ENCODE measurements around the gene KANSL1.

Gene KANSL1

DNA sequence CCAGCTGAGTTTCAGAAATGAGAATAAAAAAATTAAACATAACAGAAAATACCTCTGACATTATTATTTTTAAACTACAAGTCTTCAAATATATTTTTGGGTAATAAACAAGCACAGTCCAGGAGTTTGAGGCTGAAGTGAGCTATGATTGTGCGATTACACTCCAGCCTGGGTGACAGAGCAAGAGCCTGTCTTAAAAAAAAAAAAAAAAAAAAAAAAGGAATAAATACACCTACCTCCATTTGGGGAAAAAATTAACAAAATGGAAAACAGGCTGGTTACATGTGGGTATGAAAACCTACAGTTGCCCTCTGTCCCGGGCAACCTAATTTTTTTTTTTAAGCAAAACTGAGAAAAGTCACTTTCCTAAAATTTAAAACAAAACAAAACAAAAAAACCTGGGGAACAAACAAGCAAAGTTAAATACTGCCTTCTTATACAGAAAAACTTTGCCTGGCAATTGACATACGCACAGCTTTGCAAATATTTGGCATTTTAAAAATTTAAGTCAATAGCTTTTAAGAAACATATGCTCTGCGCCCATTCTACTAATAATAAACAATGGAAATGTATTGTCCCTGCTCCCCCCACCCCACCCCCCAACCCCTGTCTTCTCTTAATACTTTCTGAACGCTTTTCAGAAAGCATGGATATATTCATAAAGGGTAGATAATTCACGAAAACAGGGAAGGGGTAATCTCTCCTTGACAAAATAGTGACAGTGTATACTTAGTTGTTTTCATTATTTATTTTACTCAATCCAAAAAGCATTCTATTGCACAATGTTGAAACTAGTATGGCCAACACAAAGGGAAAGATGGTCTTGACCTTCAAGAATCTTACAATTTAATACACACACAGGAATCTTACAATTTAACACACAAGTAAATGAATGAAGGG is 112.9 kb downstream of the KANSL1 start:
- TF ChIP-seq ZFX (IDR thresholded peaks at IDR 0.05), result no peak
- no peak overlapping the region for H3K27ac ChIP-seq

DNA sequence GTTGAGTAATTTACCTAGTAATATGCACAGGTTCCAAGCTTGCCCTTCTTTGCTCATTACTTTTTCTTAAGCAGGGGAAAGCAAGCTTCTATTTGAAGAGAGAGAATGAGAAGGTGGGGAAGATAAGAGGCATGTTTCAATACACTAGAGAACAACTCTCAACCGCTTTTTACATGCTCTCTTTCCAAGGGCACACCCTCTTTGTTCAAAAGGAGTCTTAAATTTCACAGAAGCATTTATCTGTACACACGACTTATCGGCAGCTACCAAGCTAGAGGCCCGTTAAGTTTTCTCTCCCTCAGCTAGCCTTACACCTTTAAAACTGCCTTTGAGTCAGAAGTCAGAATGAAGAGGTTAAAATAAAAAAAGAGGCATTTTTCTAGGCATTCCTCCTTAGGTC is 114.6 kb downstream of the KANSL1 start:
- TF ChIP-seq ZFX (IDR thresholded peaks at IDR 0.05), result no peak
- TF ChIP-seq, protein P1, sequence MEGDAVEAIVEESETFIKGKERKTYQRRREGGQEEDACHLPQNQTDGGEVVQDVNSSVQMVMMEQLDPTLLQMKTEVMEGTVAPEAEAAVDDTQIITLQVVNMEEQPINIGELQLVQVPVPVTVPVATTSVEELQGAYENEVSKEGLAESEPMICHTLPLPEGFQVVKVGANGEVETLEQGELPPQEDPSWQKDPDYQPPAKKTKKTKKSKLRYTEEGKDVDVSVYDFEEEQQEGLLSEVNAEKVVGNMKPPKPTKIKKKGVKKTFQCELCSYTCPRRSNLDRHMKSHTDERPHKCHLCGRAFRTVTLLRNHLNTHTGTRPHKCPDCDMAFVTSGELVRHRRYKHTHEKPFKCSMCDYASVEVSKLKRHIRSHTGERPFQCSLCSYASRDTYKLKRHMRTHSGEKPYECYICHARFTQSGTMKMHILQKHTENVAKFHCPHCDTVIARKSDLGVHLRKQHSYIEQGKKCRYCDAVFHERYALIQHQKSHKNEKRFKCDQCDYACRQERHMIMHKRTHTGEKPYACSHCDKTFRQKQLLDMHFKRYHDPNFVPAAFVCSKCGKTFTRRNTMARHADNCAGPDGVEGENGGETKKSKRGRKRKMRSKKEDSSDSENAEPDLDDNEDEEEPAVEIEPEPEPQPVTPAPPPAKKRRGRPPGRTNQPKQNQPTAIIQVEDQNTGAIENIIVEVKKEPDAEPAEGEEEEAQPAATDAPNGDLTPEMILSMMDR (conservative IDR thresholded peaks at IDR 0.05), result no peak
- no peak overlapping the region for H3K27ac ChIP-seq

DNA sequence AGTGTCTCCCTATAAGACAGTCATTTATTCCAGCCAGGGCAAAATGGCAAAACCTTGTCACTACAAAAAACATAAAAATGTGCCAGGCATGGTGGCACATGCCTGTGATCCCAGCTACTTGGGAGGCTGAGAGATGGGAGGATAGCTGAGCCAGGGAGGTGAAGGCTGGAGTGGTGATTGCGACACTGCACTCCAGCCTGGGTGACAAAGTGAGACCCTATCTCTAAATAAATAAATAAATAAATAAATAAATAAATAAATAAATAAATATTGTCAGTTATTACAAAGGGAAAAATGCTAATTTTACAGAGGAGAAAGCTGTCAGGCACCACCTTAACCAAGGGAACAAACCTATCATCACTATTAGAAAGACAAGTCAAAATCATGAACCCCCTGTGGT is 118.7 kb downstream of the KANSL1 start:
- H3K27ac ChIP-seq, result no peak overlapping the region
- TF ChIP-seq ZFX (IDR thresholded peaks at IDR 0.05), result no peak
- TF ChIP-seq, protein P1 (conservative IDR thresholded peaks at IDR 0.05), result no peak

DNA sequence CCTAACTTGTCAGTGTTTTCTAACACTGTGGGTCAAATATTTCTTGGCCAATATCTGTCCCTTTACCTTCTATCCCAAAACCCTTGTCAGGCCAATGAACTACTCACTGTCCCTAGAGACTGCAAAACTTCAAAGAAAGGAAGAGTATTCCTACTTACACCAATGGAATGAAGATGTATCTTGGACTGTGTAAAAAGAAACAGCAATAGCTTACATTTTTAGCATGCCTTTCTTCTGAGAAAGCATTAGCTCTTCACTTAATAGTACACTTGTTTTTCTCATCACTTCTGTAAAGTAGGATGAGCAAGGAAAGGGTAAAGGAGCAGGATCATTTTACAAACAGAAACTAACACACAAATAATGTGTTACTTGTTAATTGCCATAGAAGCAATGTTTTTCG is 120.2 kb downstream of the KANSL1 start:
- no peak overlapping the region for H3K27ac ChIP-seq
- TF ChIP-seq ZFX (IDR thresholded peaks at IDR 0.05), result no peak
- TF ChIP-seq, protein P1 (conservative IDR thresholded peaks at IDR 0.05), result no peak

DNA sequence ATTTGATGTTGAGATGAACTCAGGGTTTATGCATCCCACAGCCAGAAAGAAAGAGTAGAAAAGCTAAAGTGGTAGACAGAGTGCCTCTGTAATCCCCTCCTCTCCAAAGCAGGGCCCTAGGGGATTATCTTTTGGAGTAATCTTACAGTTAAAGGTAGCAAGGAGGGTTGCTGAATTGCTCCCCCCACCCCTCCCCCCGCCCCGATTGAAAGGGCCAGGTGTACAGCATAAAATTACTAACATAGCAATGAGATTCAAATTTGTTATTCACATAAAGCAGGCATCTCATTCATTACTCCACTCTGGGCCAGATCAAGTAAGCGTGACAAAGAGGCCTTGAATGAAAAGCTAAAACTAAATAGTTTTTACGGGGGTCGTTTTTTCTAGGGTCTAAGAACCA is 121.4 kb downstream of the KANSL1 start:
- TF ChIP-seq, protein P1 (conservative IDR thresholded peaks at IDR 0.05), result no peak
- no peak for TF ChIP-seq ZFX (IDR thresholded peaks at IDR 0.05)

DNA sequence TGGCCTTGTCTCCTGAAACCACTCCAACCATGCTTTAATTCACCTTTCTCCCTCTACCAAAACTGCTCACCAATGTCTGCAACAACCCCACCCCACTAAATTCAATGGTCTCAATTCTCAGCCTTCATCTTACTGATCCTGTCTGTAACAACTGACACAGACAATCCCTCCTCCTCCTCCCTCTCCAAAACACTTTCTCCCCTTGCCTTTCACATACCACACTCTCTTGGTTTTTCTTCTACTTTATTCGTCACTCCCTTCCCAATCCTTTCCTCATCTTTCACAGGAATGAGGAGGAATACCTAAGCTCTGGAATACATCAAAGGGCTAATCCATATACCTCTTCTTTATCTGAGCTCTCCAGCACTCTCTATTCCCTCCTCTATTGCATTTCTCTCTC is 128.8 kb downstream of the KANSL1 start:
- no peak overlapping the region for H3K27ac ChIP-seq
- no peak for TF ChIP-seq ZFX (IDR thresholded peaks at IDR 0.05)
- TF ChIP-seq, protein P1 (conservative IDR thresholded peaks at IDR 0.05), result no peak

More for the DNA sequence above, 121.4 kb downstream of the KANSL1 start:
- H3K27ac ChIP-seq, result no peak overlapping the region

DNA sequence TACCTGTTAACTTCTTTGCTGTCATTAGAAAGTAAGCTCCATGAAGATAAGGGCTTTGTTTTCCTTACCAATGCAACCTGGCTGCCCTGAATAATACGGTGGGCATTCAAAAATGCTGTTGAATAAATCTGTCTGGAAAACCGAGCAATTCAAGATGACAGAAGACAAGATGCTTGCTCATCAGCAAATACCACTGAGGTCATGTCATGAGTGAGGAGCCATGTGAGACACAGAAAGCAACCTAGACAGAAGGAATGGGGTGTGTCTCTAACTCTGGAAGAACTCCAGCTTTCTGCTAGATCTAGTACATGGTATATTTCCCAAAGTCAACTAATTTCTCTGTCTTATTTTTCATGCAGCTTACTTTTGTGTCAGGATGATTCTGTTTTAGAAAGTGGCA is 130.0 kb downstream of the KANSL1 start:
- H3K27ac ChIP-seq, result no peak overlapping the region
- no peak for TF ChIP-seq ZFX (IDR thresholded peaks at IDR 0.05)
- TF ChIP-seq, protein P1 (conservative IDR thresholded peaks at IDR 0.05), result no peak

DNA sequence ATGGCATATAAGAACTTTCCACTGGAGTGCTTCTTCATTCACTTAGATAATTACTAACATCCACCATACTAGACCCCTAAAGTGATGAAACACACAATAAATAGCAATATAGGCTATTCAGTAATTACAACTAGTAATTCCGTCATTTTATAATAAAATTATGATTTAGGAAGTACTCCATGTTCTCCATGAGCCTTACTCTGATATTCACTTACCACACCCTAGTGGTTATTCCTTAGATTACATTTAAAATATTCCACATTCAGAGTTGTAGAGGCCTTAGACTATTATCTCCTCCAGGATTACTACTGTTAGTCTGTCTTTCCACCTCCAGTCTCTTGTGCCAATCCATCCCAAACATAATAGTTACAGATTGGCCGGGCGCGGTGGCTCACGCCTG is 131.8 kb downstream of the KANSL1 start:
- H3K27ac ChIP-seq, result no peak overlapping the region
- no peak for TF ChIP-seq ZFX (IDR thresholded peaks at IDR 0.05)
- TF ChIP-seq, protein P1 (conservative IDR thresholded peaks at IDR 0.05), result peak; percentile 53
